ENCODE results near the gene NAA11. TPM values are rescaled to one million over a fixed set of nuclear protein-coding genes. Genes with fewer than 3 reads are reported as not detected.

Gene NAA11
- total RNA-seq, 4 donors from 2014 or later, result 0.14 TPM; not detected in 3

- no peaks in the 10 kb centered on the region for H3K27me3 ChIP-seq
- no peak for TF ChIP-seq POLR2A (IDR thresholded peaks at IDR 0.05)
- no peaks in the 10 kb centered on the region for H3K4me1 ChIP-seq
- H3K4me3 ChIP-seq, result no peak overlapping the region
- H3K9me3 ChIP-seq, result no peaks in the 10 kb centered on the region
- no peaks in the 10 kb centered on the region for H3K36me3 ChIP-seq
- DNase-seq, result no peak
- intact Hi-C loops (cut with DNase I; ENCODE audit: low total_unique reads), result no loop called here
- no peak overlapping the region for H3K27ac ChIP-seq
Observed at GRCh38 chr4:79295086-79295485, 30.8 kb downstream of the NAA11 start.

GRCh38 chr4:79294064-79294463 is 31.8 kb downstream of the NAA11 start:
- TF ChIP-seq POLR2A (IDR thresholded peaks at IDR 0.05), result no peak
- TF ChIP-seq, protein P1, sequence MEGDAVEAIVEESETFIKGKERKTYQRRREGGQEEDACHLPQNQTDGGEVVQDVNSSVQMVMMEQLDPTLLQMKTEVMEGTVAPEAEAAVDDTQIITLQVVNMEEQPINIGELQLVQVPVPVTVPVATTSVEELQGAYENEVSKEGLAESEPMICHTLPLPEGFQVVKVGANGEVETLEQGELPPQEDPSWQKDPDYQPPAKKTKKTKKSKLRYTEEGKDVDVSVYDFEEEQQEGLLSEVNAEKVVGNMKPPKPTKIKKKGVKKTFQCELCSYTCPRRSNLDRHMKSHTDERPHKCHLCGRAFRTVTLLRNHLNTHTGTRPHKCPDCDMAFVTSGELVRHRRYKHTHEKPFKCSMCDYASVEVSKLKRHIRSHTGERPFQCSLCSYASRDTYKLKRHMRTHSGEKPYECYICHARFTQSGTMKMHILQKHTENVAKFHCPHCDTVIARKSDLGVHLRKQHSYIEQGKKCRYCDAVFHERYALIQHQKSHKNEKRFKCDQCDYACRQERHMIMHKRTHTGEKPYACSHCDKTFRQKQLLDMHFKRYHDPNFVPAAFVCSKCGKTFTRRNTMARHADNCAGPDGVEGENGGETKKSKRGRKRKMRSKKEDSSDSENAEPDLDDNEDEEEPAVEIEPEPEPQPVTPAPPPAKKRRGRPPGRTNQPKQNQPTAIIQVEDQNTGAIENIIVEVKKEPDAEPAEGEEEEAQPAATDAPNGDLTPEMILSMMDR (IDR thresholded peaks at IDR 0.05), result no peak
- no peak overlapping the region for H3K27ac ChIP-seq
- DNase-seq, result no peak
- H3K9me3 ChIP-seq, result no peaks in the 10 kb centered on the region
- no peaks in the 10 kb centered on the region for H3K36me3 ChIP-seq
- no peak overlapping the region for H3K4me3 ChIP-seq
- intact Hi-C loops (cut with DNase I; ENCODE audit: low total_unique reads), result no loop called here
- no peaks in the 10 kb centered on the region for H3K27me3 ChIP-seq
- no peaks in the 10 kb centered on the region for H3K4me1 ChIP-seq

DNA sequence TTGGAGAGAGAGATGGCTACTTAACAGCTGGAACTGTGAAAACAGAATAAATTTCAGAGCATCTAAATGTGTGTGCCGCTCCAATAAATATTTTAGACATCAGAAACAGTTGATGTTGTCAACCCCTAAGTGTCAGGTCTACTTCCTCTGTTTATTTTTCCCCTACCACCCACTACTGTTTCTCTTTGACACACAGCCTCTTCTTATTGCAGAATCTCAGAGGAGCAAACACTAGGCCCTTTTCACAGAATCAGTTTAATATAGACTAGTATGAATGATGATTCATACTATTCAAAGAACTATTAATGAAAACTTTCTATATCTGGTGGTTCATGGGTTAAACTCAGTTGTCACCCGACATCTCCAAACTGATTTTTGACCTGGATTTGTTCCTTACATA is 33.9 kb downstream of the NAA11 start:
- DNase-seq, result no peak
- no peak overlapping the region for H3K27ac ChIP-seq
- no peaks in the 10 kb centered on the region for H3K36me3 ChIP-seq
- H3K4me3 ChIP-seq, result no peak overlapping the region
- TF ChIP-seq, protein P1 (IDR thresholded peaks at IDR 0.05), result no peak
- no peak for TF ChIP-seq POLR2A (IDR thresholded peaks at IDR 0.05)
- no peaks in the 10 kb centered on the region for H3K27me3 ChIP-seq
- no peaks in the 10 kb centered on the region for H3K4me1 ChIP-seq
- intact Hi-C loops (cut with DNase I; ENCODE audit: low total_unique reads), result no loop called here
- no peaks in the 10 kb centered on the region for H3K9me3 ChIP-seq

- H3K4me1 ChIP-seq, result no peaks in the 10 kb centered on the region
- DNase-seq, result no peak
- no peak for TF ChIP-seq POLR2A (IDR thresholded peaks at IDR 0.05)
- TF ChIP-seq, protein P1 (IDR thresholded peaks at IDR 0.05), result no peak
- H3K9me3 ChIP-seq, result no peaks in the 10 kb centered on the region
- no peaks in the 10 kb centered on the region for H3K36me3 ChIP-seq
- no peak overlapping the region for H3K27ac ChIP-seq
- intact Hi-C loops (cut with DNase I; ENCODE audit: low total_unique reads), result no loop called here
- no peak overlapping the region for H3K4me3 ChIP-seq
- H3K27me3 ChIP-seq, result no peaks in the 10 kb centered on the region
Observed at GRCh38 chr4:79290376-79290775, 35.5 kb downstream of the NAA11 start.

- H3K4me3 ChIP-seq, result no peak overlapping the region
- no peak overlapping the region for H3K27ac ChIP-seq
- TF ChIP-seq POLR2A (IDR thresholded peaks at IDR 0.05), result no peak
- TF ChIP-seq, protein P1 (IDR thresholded peaks at IDR 0.05), result no peak
- no peak for DNase-seq
- H3K36me3 ChIP-seq, result no peaks in the 10 kb centered on the region
- intact Hi-C loops (cut with DNase I; ENCODE audit: low total_unique reads), result no loop called here
- H3K4me1 ChIP-seq, result no peaks in the 10 kb centered on the region
- H3K9me3 ChIP-seq, result no peaks in the 10 kb centered on the region
- no peaks in the 10 kb centered on the region for H3K27me3 ChIP-seq
Observed at GRCh38 chr4:79288185-79288584, 37.7 kb downstream of the NAA11 start.

DNA sequence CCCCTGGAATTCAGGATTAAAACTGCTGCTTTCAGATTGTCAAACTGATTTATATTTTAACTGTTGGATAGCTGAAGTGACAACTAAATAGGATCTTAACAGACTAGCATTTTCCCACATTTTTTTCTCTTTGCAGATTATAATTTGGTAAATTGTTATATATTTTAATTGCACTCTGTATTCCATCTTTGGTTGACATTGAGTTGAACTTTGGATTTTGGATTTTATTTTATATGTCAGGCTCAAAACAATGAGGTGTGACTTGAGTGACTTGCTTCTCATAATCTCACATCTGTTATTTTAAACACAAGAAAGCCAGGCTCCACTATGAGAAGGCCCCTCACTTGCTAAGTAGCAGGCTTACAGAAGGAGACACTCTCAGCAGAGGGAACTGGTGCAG is 38.1 kb downstream of the NAA11 start:
- Histone ChIP-seq H3K4me1 (no peaks in the 10 kb centered on the region), H3K9me3 (no peaks in the 10 kb centered on the region), H3K4me3 (no peak overlapping the region), H3K27ac (no peak overlapping the region), H3K27me3 (no peaks in the 10 kb centered on the region), H3K36me3 (no peaks in the 10 kb centered on the region)
- TF ChIP-seq POLR2A (IDR thresholded peaks at IDR 0.05), result no peak
- TF ChIP-seq, protein P1 (IDR thresholded peaks at IDR 0.05), result no peak
- no peak for DNase-seq
- intact Hi-C loops (cut with DNase I; ENCODE audit: low total_unique reads), result no loop called here
